ENCODE results near the gene CCDC40. TPM values are rescaled to one million over a fixed set of nuclear protein-coding genes. Genes with fewer than 3 reads are reported as not detected.

CCDC40 gene
- total and polyA plus RNA-seq, 12 donors = 2.1 to 15.7 (median 6.0) TPM

- DNase-seq = no peak
- Histone ChIP-seq H3K27me3 (no peaks in the 10 kb centered on the region), H3K4me1 (replicated peaks in 1 of 2) (peaks cover 0 to 8% of the 10 kb centered on the region in 2 donors), H3K4me3 (no peak overlapping the region), H3K9me3 (replicated peaks in 1 of 3) (no peaks in the 10 kb centered on the region), H3K36me3 (replicated peaks in 1 of 2) (peaks cover 0 to 19% of the 10 kb centered on the region in 2 donors), H3K27ac (no peak overlapping the region)
- intact Hi-C loops (cut with DNase I) = loop anchor here in 1 of 2 donors (5.0 kb wide), 1 partner anchor 74 kb away; no protein-coding TSS in a partner anchor
- TF ChIP-seq POLR2A (IDR thresholded peaks at IDR 0.05) = no peak
- no peak for TF ChIP-seq CTCF (IDR thresholded peaks at IDR 0.05)
- 74 to 86% (median 78%) methylated on average over 10 of the region's 10 CpGs for WGBS, 4 donors
Measured at GRCh38 chr17:80007939-80008338, 28.5 kb upstream of the CCDC40 start.

GRCh38 chr17:80008383-80008840 lies 28.0 kb upstream of the CCDC40 start:
- H3K27me3 ChIP-seq = no peaks in the 10 kb centered on the region
- H3K27ac ChIP-seq = no peak overlapping the region
- TF ChIP-seq POLR2A (IDR thresholded peaks at IDR 0.05) = no peak
- peak; percentile 86 to 95 (median 90) for TF ChIP-seq CTCF (IDR thresholded peaks at IDR 0.05)
- intact Hi-C loops (cut with DNase I) = loop anchor here in 1 of 2 donors (5.0 kb wide), 1 partner anchor 74 kb away; no protein-coding TSS in a partner anchor
- peaks cover 0 to 23% of the 10 kb centered on the region in 2 donors for H3K36me3 ChIP-seq (replicated peaks in 1 of 2)
- no peaks in the 10 kb centered on the region for H3K9me3 ChIP-seq (replicated peaks in 1 of 3)
- no peak overlapping the region for H3K4me3 ChIP-seq
- WGBS, 4 donors = 17 to 50% (median 27%) methylated on average over 5 to 17 of the region's 17 CpGs
- DNase-seq = peak; percentile 74 to 88 (median 81)
- peaks cover 0 to 8% of the 10 kb centered on the region in 2 donors for H3K4me1 ChIP-seq (replicated peaks in 1 of 2)

- no peak for DNase-seq
- no peaks in the 10 kb centered on the region for H3K9me3 ChIP-seq (replicated peaks in 1 of 3)
- TF ChIP-seq POLR2A (IDR thresholded peaks at IDR 0.05) (no peak), CTCF (IDR thresholded peaks at IDR 0.05) (no peak)
- WGBS, 4 donors = 70 to 88% (median 84%) methylated on average over 8 to 18 of the region's 18 CpGs
- intact Hi-C loops (cut with DNase I) = loop anchor here in 1 of 2 donors (5.0 kb wide), 1 partner anchor 73 kb away; no protein-coding TSS in a partner anchor
- H3K27me3 ChIP-seq = no peaks in the 10 kb centered on the region
- H3K27ac ChIP-seq = no peak overlapping the region
- peaks cover 0 to 24% of the 10 kb centered on the region in 2 donors for H3K36me3 ChIP-seq (replicated peaks in 1 of 2)
- no peak overlapping the region for H3K4me3 ChIP-seq
- peaks cover 0 to 8% of the 10 kb centered on the region in 2 donors for H3K4me1 ChIP-seq (replicated peaks in 1 of 2)
Measured at GRCh38 chr17:80008848-80009247, 27.6 kb upstream of the CCDC40 start.

- no peak for TF ChIP-seq CTCF (IDR thresholded peaks at IDR 0.05)
- no peak for TF ChIP-seq POLR2A (IDR thresholded peaks at IDR 0.05)
- intact Hi-C loops (cut with DNase I) = loop anchor here in 1 of 2 donors (5.0 kb wide), 1 partner anchor 73 kb away; no protein-coding TSS in a partner anchor
- Histone ChIP-seq H3K4me1 (replicated peaks in 1 of 2) (peaks cover 0 to 8% of the 10 kb centered on the region in 2 donors), H3K9me3 (replicated peaks in 1 of 3) (no peaks in the 10 kb centered on the region), H3K36me3 (replicated peaks in 1 of 2) (peaks cover 0 to 20% of the 10 kb centered on the region in 2 donors), H3K27me3 (no peaks in the 10 kb centered on the region), H3K27ac (no peak overlapping the region), H3K4me3 (no peak overlapping the region)
- 91 to 99% (median 95%) methylated on average over 15 to 34 of the region's 34 CpGs for WGBS, 4 donors
- no peak for DNase-seq
Measured at GRCh38 chr17:80009391-80010282, 26.8 kb upstream of the CCDC40 start.

Data from adrenal gland (tissue), 12 donors.